ENCODE measurements around the gene RPTOR.

DNA sequence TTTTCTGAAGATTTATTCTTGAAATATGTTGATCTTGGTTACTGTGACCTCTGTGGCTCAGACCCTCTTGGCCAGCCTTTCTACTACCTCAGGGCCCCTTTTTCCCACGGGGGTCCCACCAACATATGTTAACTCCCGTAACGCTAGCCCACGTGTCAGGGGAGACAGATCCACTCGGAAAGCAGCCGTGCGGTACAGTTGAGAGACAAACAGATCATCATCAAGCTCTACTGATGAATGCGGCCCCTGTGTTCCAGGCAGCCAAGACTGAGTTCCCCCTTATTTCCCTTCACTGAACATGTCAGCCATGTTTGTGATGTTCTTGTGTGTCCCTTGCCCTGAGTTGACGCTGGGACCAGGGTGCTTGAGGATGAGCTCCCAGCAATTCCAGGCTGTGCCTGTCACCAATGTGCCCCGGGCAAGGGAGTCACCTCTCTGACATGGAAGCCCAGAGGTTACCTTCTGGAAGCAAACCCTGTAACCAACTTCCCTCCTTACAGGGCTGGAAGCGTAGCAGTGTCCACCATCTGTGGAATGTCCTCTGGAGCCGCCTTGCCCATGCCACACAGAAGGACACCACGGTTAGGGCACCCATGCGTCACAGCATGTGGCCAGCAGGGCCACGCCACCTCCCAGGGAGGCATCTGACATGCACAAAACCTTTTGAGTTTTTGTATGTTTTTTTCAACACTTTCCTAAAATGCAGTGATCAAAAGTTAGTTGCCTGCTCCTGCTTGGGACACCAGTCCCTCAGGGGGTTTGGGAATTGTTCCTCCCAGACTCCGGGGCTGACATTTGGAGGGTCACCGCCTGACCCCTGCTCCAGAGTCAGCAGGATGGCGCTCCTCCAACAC, 253.3 kb downstream of the RPTOR start:
- TF ChIP-seq, protein P1, sequence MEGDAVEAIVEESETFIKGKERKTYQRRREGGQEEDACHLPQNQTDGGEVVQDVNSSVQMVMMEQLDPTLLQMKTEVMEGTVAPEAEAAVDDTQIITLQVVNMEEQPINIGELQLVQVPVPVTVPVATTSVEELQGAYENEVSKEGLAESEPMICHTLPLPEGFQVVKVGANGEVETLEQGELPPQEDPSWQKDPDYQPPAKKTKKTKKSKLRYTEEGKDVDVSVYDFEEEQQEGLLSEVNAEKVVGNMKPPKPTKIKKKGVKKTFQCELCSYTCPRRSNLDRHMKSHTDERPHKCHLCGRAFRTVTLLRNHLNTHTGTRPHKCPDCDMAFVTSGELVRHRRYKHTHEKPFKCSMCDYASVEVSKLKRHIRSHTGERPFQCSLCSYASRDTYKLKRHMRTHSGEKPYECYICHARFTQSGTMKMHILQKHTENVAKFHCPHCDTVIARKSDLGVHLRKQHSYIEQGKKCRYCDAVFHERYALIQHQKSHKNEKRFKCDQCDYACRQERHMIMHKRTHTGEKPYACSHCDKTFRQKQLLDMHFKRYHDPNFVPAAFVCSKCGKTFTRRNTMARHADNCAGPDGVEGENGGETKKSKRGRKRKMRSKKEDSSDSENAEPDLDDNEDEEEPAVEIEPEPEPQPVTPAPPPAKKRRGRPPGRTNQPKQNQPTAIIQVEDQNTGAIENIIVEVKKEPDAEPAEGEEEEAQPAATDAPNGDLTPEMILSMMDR (conservative IDR thresholded peaks at IDR 0.05; ENCODE audit: low read depth, low read length): no peak
- TF ChIP-seq EZH2phosphoT487 (IDR thresholded peaks at IDR 0.05; ENCODE audit: borderline replicate concordance, low read length): no peak
